Left cardiac atrium (tissue), 4 donors: ENCODE measurements around the gene MAGEA2. TPM values are rescaled to one million over a fixed set of nuclear protein-coding genes. Genes with fewer than 3 reads are reported as not detected.
"Not testable (repeated sequence)": the region's sequence is repeated elsewhere in the genome, so short reads cannot be mapped to it uniquely, and the experiment has no call there.

ENCODE experiments used
- ATAC-seq, 2 donors: fragments of 200-7000 bp; cut with Tn5 transposase; one replicate each; pipeline ENCODE4 v1.9.1; 2020; ENCODE audit warnings: mild to moderate bottlenecking in 2 of 2, moderate library complexity in 2 of 2
- DNase-seq: peaks from one replicate; pipeline ENCODE4 v3.0.0-alpha.2; 2020
- intact Hi-C, 2 donors: fragments of 100-400 bp; cut with DNase I; formaldehyde crosslinking; loops; one replicate each; pipeline versions ENCODE4 v1.14.1 to v1.15.1; 2022 to 2023
- total RNA-seq, 2 donors: library from RNA; stranded (reverse); fragmentation: NEBNext Ultra II Directional; extraction: Animal tissue kit (Norgen Biotek cat#: 25700); gene quantifications; one replicate each; pipeline ENCODE4 v1.2.1, GENCODE V29; 2021
- donor health status: DM: no; HTN: yes; CAD: no.
- donor health status: DM: no; HTN: yes; CAD: no; lungs with severe emphysema.
- donor health status: DM: yes; HTN: yes; CAD: no.
- donor health status: Dilated cardiomyopathy.

MAGEA2 gene
- total RNA-seq, 2 donors from 2014 or later: not detected

DNA sequence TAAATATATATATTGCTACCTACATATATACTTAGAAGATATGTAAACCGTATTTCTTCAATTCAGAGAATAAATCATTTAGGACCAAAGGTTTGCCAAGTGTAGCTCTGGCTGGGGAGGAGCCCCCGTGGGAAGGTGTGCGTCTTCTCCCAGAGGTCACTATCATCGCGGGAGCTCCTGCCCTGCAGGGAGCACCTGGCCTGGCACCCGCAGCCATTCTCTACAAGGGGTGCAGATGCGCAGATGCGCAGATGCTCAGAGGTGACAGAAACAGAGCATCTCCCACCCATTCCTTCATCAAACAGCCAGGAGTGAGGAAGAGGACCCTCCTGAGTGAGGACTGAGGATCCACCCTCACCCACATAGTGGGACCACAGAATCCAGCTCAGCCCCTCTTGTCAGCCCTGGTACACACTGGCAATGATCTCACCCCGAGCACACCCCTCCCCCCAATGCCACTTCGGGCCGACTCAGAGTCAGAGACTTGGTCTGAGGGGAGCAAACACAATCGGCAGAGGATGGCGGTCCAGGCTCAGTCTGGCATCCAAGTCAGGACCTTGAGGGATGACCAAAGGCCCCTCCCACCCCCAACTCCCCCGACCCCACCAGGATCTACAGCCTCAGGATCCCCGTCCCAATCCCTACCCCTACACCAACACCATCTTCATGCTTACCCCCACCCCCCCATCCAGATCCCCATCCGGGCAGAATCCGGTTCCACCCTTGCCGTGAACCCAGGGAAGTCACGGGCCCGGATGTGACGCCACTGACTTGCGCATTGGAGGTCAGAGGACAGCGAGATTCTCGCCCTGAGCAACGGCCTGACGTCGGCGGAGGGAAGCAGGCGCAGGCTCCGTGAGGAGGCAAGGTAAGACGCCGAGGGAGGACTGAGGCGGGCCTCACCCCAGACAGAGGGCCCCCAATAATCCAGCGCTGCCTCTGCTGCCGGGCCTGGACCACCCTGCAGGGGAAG, 39.5 kb downstream of the MAGEA2 start, which contains the start of gene MAGEA2B:
Gene MAGEA2B, plus strand, starts transcription at position 814 of the 973 bp plus-strand sequence. CDS start 2,479 bp downstream, outside the sequence.
- DNase-seq, ATAC-seq, intact Hi-C loops: not testable (repeated sequence)

GRCh38 chrX:152713195-152713594, 40.4 kb downstream of the MAGEA2 start:
- DNase-seq, intact Hi-C loops, ATAC-seq: not testable (repeated sequence)

GRCh38 chrX:152709173-152709572, 44.5 kb downstream of the MAGEA2 start, which contains the start of gene CSAG2:
TSS of gene CSAG2 (minus strand) at chrX:152709273. CDS start at chrX:152709112, 161 bp downstream.
- intact Hi-C loops, ATAC-seq, DNase-seq: not testable (repeated sequence)

DNA sequence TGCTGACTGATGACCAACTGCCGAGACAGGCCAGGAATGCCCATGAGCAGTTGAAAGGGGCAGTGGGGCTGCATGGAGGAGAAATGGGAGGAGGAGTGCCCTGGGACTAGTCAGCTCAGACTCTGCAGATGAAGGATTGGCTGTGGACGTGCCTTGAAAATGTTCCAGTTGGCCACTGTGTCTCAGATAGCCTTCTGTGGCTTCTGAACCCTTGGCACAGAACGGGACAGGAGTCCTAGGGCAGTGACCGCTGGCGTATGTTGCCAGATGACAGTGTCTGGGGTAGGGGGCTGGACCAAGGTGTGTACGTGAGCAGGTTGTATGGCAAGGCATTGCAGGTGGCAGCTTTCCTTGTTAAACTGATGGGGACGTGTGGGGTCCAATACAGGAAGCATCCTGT, 47.1 kb downstream of the MAGEA2 start:
- DNase-seq, ATAC-seq, intact Hi-C loops: not testable (repeated sequence)

DNA sequence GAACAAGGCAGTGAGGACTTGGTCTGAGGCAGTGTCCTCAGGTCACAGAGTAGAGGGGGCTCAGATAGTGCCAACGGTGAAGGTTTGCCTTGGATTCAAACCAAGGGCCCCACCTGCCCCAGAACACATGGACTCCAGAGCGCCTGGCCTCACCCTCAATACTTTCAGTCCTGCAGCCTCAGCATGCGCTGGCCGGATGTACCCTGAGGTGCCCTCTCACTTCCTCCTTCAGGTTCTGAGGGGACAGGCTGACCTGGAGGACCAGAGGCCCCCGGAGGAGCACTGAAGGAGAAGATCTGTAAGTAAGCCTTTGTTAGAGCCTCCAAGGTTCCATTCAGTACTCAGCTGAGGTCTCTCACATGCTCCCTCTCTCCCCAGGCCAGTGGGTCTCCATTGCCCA, 53.3 kb downstream of the MAGEA2 start:
- ATAC-seq, intact Hi-C loops, DNase-seq: not testable (repeated sequence)

Other genes with a start within 250 kb of the MAGEA2 start
- gene GABRQ, start 115.9 kb downstream of the MAGEA2 start, total RNA-seq: not detected
- gene MAGEA3, start 55.0 kb downstream of the MAGEA2 start, total RNA-seq: not detected
- not detected for gene CSAG2, start 44.6 kb downstream of the MAGEA2 start, total RNA-seq
- gene MAGEA2B, start 39.2 kb downstream of the MAGEA2 start, total RNA-seq: not detected
- gene CSAG1, start 20.1 kb downstream of the MAGEA2 start, total RNA-seq: not detected
- gene MAGEA12, start 20.1 kb downstream of the MAGEA2 start, total RNA-seq: not detected
- gene CSAG3, start 5.4 kb upstream of the MAGEA2 start, total RNA-seq: not detected
- gene MAGEA6, start 15.8 kb upstream of the MAGEA2 start, total RNA-seq: not detected
- gene CETN2, start 76.9 kb upstream of the MAGEA2 start, total RNA-seq: 10 to 100 TPM; 20.3 to 24.5 TPM
- 10 to 100 TPM; 21.4 to 27.0 TPM for gene NSDHL, start 77.2 kb upstream of the MAGEA2 start, total RNA-seq
- gene ZNF185, start 144.2 kb upstream of the MAGEA2 start, total RNA-seq: 1 to 10 TPM; 1.7 to 3.2 TPM
- under 1 TPM in 1 of 2 donors, not detected in 1; 0.06 TPM for gene PNMA5, start 240.3 kb upstream of the MAGEA2 start, total RNA-seq